Left lung (tissue), 10 donors: Measurements from ENCODE around the gene SOX4. TPM values are rescaled to one million over a fixed set of nuclear protein-coding genes. Genes with fewer than 3 reads are reported as not detected.

Source experiments
- ATAC-seq: fragments of 200-7000 bp; cut with Tn5 transposase; one replicate; pipeline ENCODE4 v1.9.1; 2020; ENCODE audit warnings: moderate library complexity
- DNase-seq, 4 donors: peaks; one replicate each; pipeline ENCODE4 v3.0.0-alpha.2; 2013 to 2020
- H3K27ac ChIP-seq, 2 donors: fragments of 200-600 bp; sonication (generic) in 1 of 2; one replicate each; pipeline versions ENCODE4 v1.5.0 to v1.8.0; 2020 to 2021
- H3K27me3 ChIP-seq, 2 donors: fragments of 200-600 bp; sonication (generic) in 1 of 2; one replicate each; pipeline versions ENCODE4 v1.5.0 to v1.8.0; 2020 to 2021
- H3K36me3 ChIP-seq, 2 donors: fragments of 200-600 bp; sonication (generic) in 1 of 2; one replicate each; pipeline versions ENCODE4 v1.5.0 to v1.8.0; 2020 to 2021
- H3K4me1 ChIP-seq, 2 donors: fragments of 200-600 bp; one replicate each; pipeline ENCODE4 v1.8.0; 2021
- H3K4me3 ChIP-seq, 2 donors: fragments of 200-600 bp; sonication (generic) in 1 of 2; one replicate each; pipeline versions ENCODE4 v1.5.0 to v1.8.0; 2020 to 2021; ENCODE audit warnings: mild to moderate bottlenecking in 1 of 2
- H3K9me3 ChIP-seq, 2 donors: fragments of 200-600 bp; sonication (generic) in 1 of 2; one replicate each; pipeline versions ENCODE4 v1.5.0 to v1.8.0; 2020 to 2021
- CTCF ChIP-seq, 2 donors: fragments of 200-600 bp; sonication (generic) in 1 of 2; IDR thresholded peaks; one replicate each; pipeline versions ENCODE4 v1.5.0 to v1.8.0; 2021; ENCODE audit warnings: antibody characterized with exemption in 2 of 2
- intact Hi-C, 2 donors: fragments of 100-400 bp; cut with DNase I; formaldehyde crosslinking; loops; one replicate each; pipeline versions ENCODE4 v1.11.2 to v1.14.2; 2022
- polyA plus RNA-seq, 6 donors: library from polyadenylated mRNA; unstranded; fragments of 120-200 nt; gene quantifications; one replicate each; pipeline ENCODE4 v1.2.1, GENCODE V29; 2013; ENCODE audit not compliant: insufficient read length in 6 of 6
- total RNA-seq, 2 donors: library from RNA; stranded (reverse); fragmentation: NEBNext Ultra II Directional; extraction: Animal tissue kit (Norgen Biotek cat#: 25700); gene quantifications; one replicate each; pipeline ENCODE4 v1.2.1, GENCODE V29; 2021
- donor health status: DM: no; HTN: yes; CAD: no.
- donor health status: DM: no; HTN: no; CAD: no.

SOX4 gene
- total and polyA plus RNA-seq, 8 donors = 23.4 to 119 (median 101) TPM

- no peaks in the 10 kb centered on the region for H3K36me3 ChIP-seq
- ATAC-seq (no peak), DNase-seq (peak in 3 of 4 donors; percentile 35 to 85 (median 60))
- H3K4me3 ChIP-seq = peak overlapping the region; percentile 63 to 74
- H3K9me3 ChIP-seq = no peaks in the 10 kb centered on the region
- H3K4me1 ChIP-seq = peaks cover 11 to 42% of the 10 kb centered on the region in 2 donors
- peak overlapping the region; percentile 91 to 93 for H3K27ac ChIP-seq
- no peak for TF ChIP-seq CTCF (IDR thresholded peaks at IDR 0.05)
- peaks cover 0 to 4% of the 10 kb centered on the region in 2 donors for H3K27me3 ChIP-seq
- intact Hi-C loops = loop anchor here in 1 of 2 donors (10.0 kb wide), 1 partner anchor 339 kb away; no protein-coding TSS in a partner anchor
Measured at GRCh38 chr6:21595285-21596144, 2.0 kb downstream of the SOX4 start.

- intact Hi-C loops = loop anchor here in 1 of 2 donors (10.0 kb wide), 1 partner anchor 338 kb away; no protein-coding TSS in a partner anchor
- H3K4me1 ChIP-seq = peaks cover 11 to 42% of the 10 kb centered on the region in 2 donors
- no peak for TF ChIP-seq CTCF (IDR thresholded peaks at IDR 0.05)
- peak overlapping the region; percentile 91 to 93 for H3K27ac ChIP-seq
- H3K27me3 ChIP-seq = peaks cover 0 to 4% of the 10 kb centered on the region in 2 donors
- no peaks in the 10 kb centered on the region for H3K9me3 ChIP-seq
- H3K4me3 ChIP-seq = peak overlapping the region; percentile 63 to 74
- no peaks in the 10 kb centered on the region for H3K36me3 ChIP-seq
- ATAC-seq = peak; percentile 12
- DNase-seq = peak; percentile 61 to 82 (median 64)
Measured at GRCh38 chr6:21596145-21596948, 2.8 kb downstream of the SOX4 start.

GRCh38 chr6:21596949-21597682, 3.6 kb downstream of the SOX4 start:
- peak in 2 of 4 donors; percentile 51 to 65 for DNase-seq
- H3K27ac ChIP-seq = peak overlapping the region; percentile 91 to 93

More at GRCh38 chr6:21596949-21597682, 3.6 kb downstream of the SOX4 start:
- H3K36me3 ChIP-seq = no peaks in the 10 kb centered on the region
- peaks cover 11 to 42% of the 10 kb centered on the region in 2 donors for H3K4me1 ChIP-seq
- peaks cover 0 to 4% of the 10 kb centered on the region in 2 donors for H3K27me3 ChIP-seq
- no peaks in the 10 kb centered on the region for H3K9me3 ChIP-seq
- H3K4me3 ChIP-seq = peak overlapping the region; percentile 63 to 74
- peak; percentile 14 for ATAC-seq
- peak; percentile 28 to 61 for TF ChIP-seq CTCF (IDR thresholded peaks at IDR 0.05)
- intact Hi-C loops = loop anchor here in 1 of 2 donors (10.0 kb wide), 1 partner anchor 338 kb away; no protein-coding TSS in a partner anchor
